Keratinocyte (primary cell): ENCODE data around the gene ROBO4. TPM values are rescaled to one million over a fixed set of nuclear protein-coding genes. Genes with fewer than 3 reads are reported as not detected.

Experiments
- DNase-seq: peaks from one replicate; pipeline ENCODE4 v3.0.0-alpha.2; 2011; ENCODE audit warnings: low read depth, missing footprints, low spot score
- FAIRE-seq: peaks from 2 replicates; lab custom pipeline; 2011; peaks lifted over from hg19 to GRCh38; lab: Jason Lieb, UNC
- H2AFZ ChIP-seq: 2 replicates; pipeline ENCODE4 v1.6.0; 2012; ENCODE audit warnings: low read length, control low read depth, inconsistent platforms; ENCODE audit not compliant: control insufficient read depth
- H3K27ac ChIP-seq: 2 replicates; pipeline ENCODE4 v1.5.1; 2011; ENCODE audit warnings: low read length; ENCODE audit not compliant: control insufficient read depth, insufficient read depth
- H3K27me3 ChIP-seq: 3 replicates; pipeline ENCODE4 v1.6.0; 2011; ENCODE audit warnings: low read length; ENCODE audit not compliant: control insufficient read depth, insufficient read depth; ENCODE audit errors: extremely low read depth
- H3K36me3 ChIP-seq, 2 experiments: 2 replicates in 1 of 2; 3 replicates in 1 of 2; pipeline ENCODE4 v1.5.1; 2011; ENCODE audit warnings: low read length in 2 of 2, mild to moderate bottlenecking in 1 of 2; ENCODE audit not compliant: control insufficient read depth in 2 of 2, insufficient read depth in 2 of 2; ENCODE audit errors: extremely low read depth in 1 of 2
- H3K4me1 ChIP-seq: 3 replicates; pipeline ENCODE4 v1.5.1; 2011; ENCODE audit warnings: low read length; ENCODE audit not compliant: control insufficient read depth, insufficient read depth; ENCODE audit errors: extremely low read depth
- H3K4me2 ChIP-seq: 3 replicates; pipeline ENCODE4 v1.6.0; 2011; ENCODE audit warnings: low read depth, low read length; ENCODE audit not compliant: control insufficient read depth, insufficient read depth; ENCODE audit errors: extremely low read depth
- H3K4me3 ChIP-seq, 3 experiments: fragments of 200-600 bp in 1 of 3; sonication (generic) in 1 of 3; 2 replicates in 2 of 3; 3 replicates in 1 of 3; pipeline ENCODE4 v1.5.1; 2011 to 2016; ENCODE audit warnings: low read length in 3 of 3, mild to moderate bottlenecking in 3 of 3, control low read depth in 2 of 3, inconsistent platforms in 1 of 3, low read depth in 1 of 3, mixed read lengths in 1 of 3, mixed run types in 1 of 3, moderate library complexity in 1 of 3; ENCODE audit not compliant: control insufficient read depth in 2 of 3, insufficient read depth in 2 of 3; ENCODE audit errors: extremely low read depth in 1 of 3
- H3K79me2 ChIP-seq: 2 replicates; pipeline ENCODE4 v1.6.0; 2012; ENCODE audit warnings: low read length; ENCODE audit not compliant: control insufficient read depth, insufficient read depth
- H3K9ac ChIP-seq: 3 replicates; pipeline ENCODE4 v1.6.0; 2011; ENCODE audit warnings: low read length; ENCODE audit not compliant: control insufficient read depth, insufficient read depth; ENCODE audit errors: extremely low read depth
- H3K9me1 ChIP-seq: 3 replicates; pipeline ENCODE4 v1.6.0; 2011; ENCODE audit warnings: low read length; ENCODE audit not compliant: control insufficient read depth, insufficient read depth; ENCODE audit errors: extremely low read depth
- H3K9me3 ChIP-seq: 2 replicates; pipeline ENCODE4 v1.5.1; 2012; ENCODE audit warnings: low read depth, low read length; ENCODE audit not compliant: control insufficient read depth
- H4K20me1 ChIP-seq: 3 replicates; pipeline ENCODE4 v1.6.0; 2011; ENCODE audit warnings: low read length; ENCODE audit not compliant: control insufficient read depth, insufficient read depth; ENCODE audit errors: extremely low read depth
- CTCF ChIP-seq, 3 experiments: IDR thresholded peaks in 1 of 3; conservative IDR thresholded peaks in 1 of 3; optimal IDR thresholded peaks in 1 of 3; 2 replicates in 2 of 3; 3 replicates in 1 of 3; pipeline versions ENCODE3 to v1.5.1; 2011; ENCODE audit warnings: low read length in 3 of 3, mild to moderate bottlenecking in 3 of 3, moderate library complexity in 2 of 3, control low read depth in 1 of 3, inconsistent platforms in 1 of 3; ENCODE audit not compliant: insufficient read depth in 2 of 3; ENCODE audit errors: extremely low read depth in 1 of 3
- EZH2 ChIP-seq: IDR thresholded peaks from one replicate; pipeline ENCODE4 v1.6.1; 2012; ENCODE audit warnings: inconsistent platforms, mild to moderate bottlenecking, low read length, moderate library complexity
- dilution Hi-C: fragments of 300-500 bp; cut with MboI; formaldehyde crosslinking; loops from one replicate; pipeline ENCODE4 v1.7.0; 2020; ENCODE audit warnings: low sequenced_read_pairs; ENCODE audit not compliant: extremely low pct_ligation_motif_present
- polyA plus RNA-seq, 5 experiments: library from polyadenylated mRNA; depleted of rRNA in 3 of 5; stranded (reverse) in 3 of 5; stranded (forward) in 1 of 5; unstranded in 1 of 5; fragments of >200 nt; gene quantifications; 1 replicate in 1 of 5; 2 replicates in 3 of 5; 3 replicates in 1 of 5; pipeline versions ENCODE4 v1.2.1 to v1.2.3, GENCODE V29; 2011 to 2012; ENCODE audit warnings: missing spikeins in 2 of 5, low read depth in 1 of 5, low replicate concordance in 1 of 5

ROBO4 gene
- polyA plus RNA-seq, 1 donor (not counting 4 experiments of a cell fraction or from before 2014, with no cell fraction given) = 0.94 TPM

- no peak overlapping the region for H2AFZ ChIP-seq
Observed at GRCh38 chr11:124928942-124929665, 31.4 kb upstream of the ROBO4 start.

GRCh38 chr11:124923296-124923695, 25.6 kb upstream of the ROBO4 start:
- DNase-seq (no peak), FAIRE-seq (no peak)
- no peaks in the 10 kb centered on the region for H3K9me3 ChIP-seq
- H3K27me3 ChIP-seq = peaks cover 16% of the 10 kb centered on the region
- H3K9ac ChIP-seq = no peak overlapping the region
- H3K36me3 ChIP-seq = no peaks in the 10 kb centered on the region
- H3K9me1 ChIP-seq = no peaks in the 10 kb centered on the region
- H3K27ac ChIP-seq = no peak overlapping the region
- no peak overlapping the region for H2AFZ ChIP-seq
- H3K4me2 ChIP-seq = no peak overlapping the region
- no peak for TF ChIP-seq CTCF (optimal IDR thresholded peaks at IDR 0.05 in 1 of 3, IDR thresholded peaks at IDR 0.05 in 1 of 3, conservative IDR thresholded peaks at IDR 0.05 in 1 of 3; ENCODE audit: extremely low read depth in 1 of 3, insufficient read depth in 2 of 3, low read length in 3 of 3)
- TF ChIP-seq EZH2 = no peak
- dilution Hi-C loops = no loop called here
- H3K79me2 ChIP-seq = no peaks in the 10 kb centered on the region
- no peaks in the 10 kb centered on the region for H3K4me1 ChIP-seq
- no peaks in the 10 kb centered on the region for H4K20me1 ChIP-seq
- no peak overlapping the region for H3K4me3 ChIP-seq

More at GRCh38 chr11:124928942-124929665, 31.4 kb upstream of the ROBO4 start:
- DNase-seq = no peak
- H3K36me3 ChIP-seq = no peaks in the 10 kb centered on the region
- no peak for FAIRE-seq
- TF ChIP-seq EZH2 (no peak), CTCF (optimal IDR thresholded peaks at IDR 0.05 in 1 of 3, IDR thresholded peaks at IDR 0.05 in 1 of 3, conservative IDR thresholded peaks at IDR 0.05 in 1 of 3; ENCODE audit: extremely low read depth in 1 of 3, insufficient read depth in 2 of 3, low read length in 3 of 3) (no peak)
- H3K9me1 ChIP-seq = no peaks in the 10 kb centered on the region
- dilution Hi-C loops = no loop called here
- no peaks in the 10 kb centered on the region for H3K79me2 ChIP-seq
- no peak overlapping the region for H3K4me3 ChIP-seq
- no peak overlapping the region for H3K27ac ChIP-seq
- H4K20me1 ChIP-seq = no peaks in the 10 kb centered on the region
- H3K9ac ChIP-seq = no peak overlapping the region
- no peaks in the 10 kb centered on the region for H3K9me3 ChIP-seq
- no peaks in the 10 kb centered on the region for H3K27me3 ChIP-seq
- H3K4me2 ChIP-seq = no peak overlapping the region
- no peaks in the 10 kb centered on the region for H3K4me1 ChIP-seq
